Keratinocyte (primary cell): ENCODE data around the gene SMYD3. TPM values are rescaled to one million over a fixed set of nuclear protein-coding genes. Genes with fewer than 3 reads are reported as not detected.

Experiments used
- DNase-seq: peaks from one replicate; pipeline ENCODE4 v3.0.0-alpha.2; 2011; ENCODE audit warnings: low read depth, missing footprints, low spot score
- FAIRE-seq: peaks from 2 replicates; lab custom pipeline; 2011; peaks lifted over from hg19 to GRCh38; lab: Jason Lieb, UNC
- H2AFZ ChIP-seq: 2 replicates; pipeline ENCODE4 v1.6.0; 2012; ENCODE audit warnings: low read length, control low read depth, inconsistent platforms; ENCODE audit not compliant: control insufficient read depth
- H3K27ac ChIP-seq: 2 replicates; pipeline ENCODE4 v1.5.1; 2011; ENCODE audit warnings: low read length; ENCODE audit not compliant: control insufficient read depth, insufficient read depth
- H3K27me3 ChIP-seq: 3 replicates; pipeline ENCODE4 v1.6.0; 2011; ENCODE audit warnings: low read length; ENCODE audit not compliant: control insufficient read depth, insufficient read depth; ENCODE audit errors: extremely low read depth
- H3K36me3 ChIP-seq, 2 experiments: 2 replicates in 1 of 2; 3 replicates in 1 of 2; pipeline ENCODE4 v1.5.1; 2011; ENCODE audit warnings: low read length in 2 of 2, mild to moderate bottlenecking in 1 of 2; ENCODE audit not compliant: control insufficient read depth in 2 of 2, insufficient read depth in 2 of 2; ENCODE audit errors: extremely low read depth in 1 of 2
- H3K4me1 ChIP-seq: 3 replicates; pipeline ENCODE4 v1.5.1; 2011; ENCODE audit warnings: low read length; ENCODE audit not compliant: control insufficient read depth, insufficient read depth; ENCODE audit errors: extremely low read depth
- H3K4me2 ChIP-seq: 3 replicates; pipeline ENCODE4 v1.6.0; 2011; ENCODE audit warnings: low read depth, low read length; ENCODE audit not compliant: control insufficient read depth, insufficient read depth; ENCODE audit errors: extremely low read depth
- H3K4me3 ChIP-seq, 3 experiments: fragments of 200-600 bp in 1 of 3; sonication (generic) in 1 of 3; 2 replicates in 2 of 3; 3 replicates in 1 of 3; pipeline ENCODE4 v1.5.1; 2011 to 2016; ENCODE audit warnings: low read length in 3 of 3, mild to moderate bottlenecking in 3 of 3, control low read depth in 2 of 3, inconsistent platforms in 1 of 3, low read depth in 1 of 3, mixed read lengths in 1 of 3, mixed run types in 1 of 3, moderate library complexity in 1 of 3; ENCODE audit not compliant: control insufficient read depth in 2 of 3, insufficient read depth in 2 of 3; ENCODE audit errors: extremely low read depth in 1 of 3
- H3K79me2 ChIP-seq: 2 replicates; pipeline ENCODE4 v1.6.0; 2012; ENCODE audit warnings: low read length; ENCODE audit not compliant: control insufficient read depth, insufficient read depth
- H3K9ac ChIP-seq: 3 replicates; pipeline ENCODE4 v1.6.0; 2011; ENCODE audit warnings: low read length; ENCODE audit not compliant: control insufficient read depth, insufficient read depth; ENCODE audit errors: extremely low read depth
- H3K9me1 ChIP-seq: 3 replicates; pipeline ENCODE4 v1.6.0; 2011; ENCODE audit warnings: low read length; ENCODE audit not compliant: control insufficient read depth, insufficient read depth; ENCODE audit errors: extremely low read depth
- H3K9me3 ChIP-seq: 2 replicates; pipeline ENCODE4 v1.5.1; 2012; ENCODE audit warnings: low read depth, low read length; ENCODE audit not compliant: control insufficient read depth
- H4K20me1 ChIP-seq: 3 replicates; pipeline ENCODE4 v1.6.0; 2011; ENCODE audit warnings: low read length; ENCODE audit not compliant: control insufficient read depth, insufficient read depth; ENCODE audit errors: extremely low read depth
- CTCF ChIP-seq, 3 experiments: IDR thresholded peaks in 1 of 3; conservative IDR thresholded peaks in 1 of 3; optimal IDR thresholded peaks in 1 of 3; 2 replicates in 2 of 3; 3 replicates in 1 of 3; pipeline versions ENCODE3 to v1.5.1; 2011; ENCODE audit warnings: low read length in 3 of 3, mild to moderate bottlenecking in 3 of 3, moderate library complexity in 2 of 3, control low read depth in 1 of 3, inconsistent platforms in 1 of 3; ENCODE audit not compliant: insufficient read depth in 2 of 3; ENCODE audit errors: extremely low read depth in 1 of 3
- EZH2 ChIP-seq: IDR thresholded peaks from one replicate; pipeline ENCODE4 v1.6.1; 2012; ENCODE audit warnings: inconsistent platforms, mild to moderate bottlenecking, low read length, moderate library complexity
- dilution Hi-C: fragments of 300-500 bp; cut with MboI; formaldehyde crosslinking; loops from one replicate; pipeline ENCODE4 v1.7.0; 2020; ENCODE audit warnings: low sequenced_read_pairs; ENCODE audit not compliant: extremely low pct_ligation_motif_present
- polyA plus RNA-seq, 5 experiments: library from polyadenylated mRNA; depleted of rRNA in 3 of 5; stranded (reverse) in 3 of 5; stranded (forward) in 1 of 5; unstranded in 1 of 5; fragments of >200 nt; gene quantifications; 1 replicate in 1 of 5; 2 replicates in 3 of 5; 3 replicates in 1 of 5; pipeline versions ENCODE4 v1.2.1 to v1.2.3, GENCODE V29; 2011 to 2012; ENCODE audit warnings: missing spikeins in 2 of 5, low read depth in 1 of 5, low replicate concordance in 1 of 5

The SMYD3 gene
- polyA plus RNA-seq, 1 donor (not counting 4 experiments of a cell fraction or from before 2014, with no cell fraction given) = 31.0 TPM

GRCh38 chr1:246516126-246516525, 9.0 kb upstream of the SMYD3 start:
- Histone ChIP-seq H3K4me2 (no peak overlapping the region), H3K27me3 (no peaks in the 10 kb centered on the region), H3K4me3 (no peak overlapping the region), H3K36me3 (no peaks in the 10 kb centered on the region), H2AFZ (no peak overlapping the region), H4K20me1 (no peaks in the 10 kb centered on the region), H3K9me3 (peaks cover 20% of the 10 kb centered on the region), H3K9ac (no peak overlapping the region), H3K79me2 (no peaks in the 10 kb centered on the region), H3K4me1 (no peaks in the 10 kb centered on the region), H3K9me1 (no peaks in the 10 kb centered on the region), H3K27ac (no peak overlapping the region)
- dilution Hi-C loops = no loop called here
- DNase-seq (no peak), FAIRE-seq (no peak)
- TF ChIP-seq CTCF (optimal IDR thresholded peaks at IDR 0.05 in 1 of 3, IDR thresholded peaks at IDR 0.05 in 1 of 3, conservative IDR thresholded peaks at IDR 0.05 in 1 of 3; ENCODE audit: extremely low read depth in 1 of 3, insufficient read depth in 2 of 3, low read length in 3 of 3) (no peak), EZH2 (no peak)

GRCh38 chr1:246515390-246516005, 8.4 kb upstream of the SMYD3 start:
- Histone ChIP-seq H3K79me2 (no peaks in the 10 kb centered on the region), H3K4me3 (no peak overlapping the region), H3K27me3 (no peaks in the 10 kb centered on the region), H3K4me2 (no peak overlapping the region), H3K36me3 (no peaks in the 10 kb centered on the region), H4K20me1 (no peaks in the 10 kb centered on the region), H3K9me3 (peaks cover 20% of the 10 kb centered on the region), H3K9ac (no peak overlapping the region), H3K9me1 (no peaks in the 10 kb centered on the region), H3K27ac (no peak overlapping the region), H2AFZ (no peak overlapping the region), H3K4me1 (no peaks in the 10 kb centered on the region)
- DNase-seq = no peak
- dilution Hi-C loops = no loop called here
- no peak for TF ChIP-seq EZH2
- no peak for TF ChIP-seq CTCF (optimal IDR thresholded peaks at IDR 0.05 in 1 of 3, IDR thresholded peaks at IDR 0.05 in 1 of 3, conservative IDR thresholded peaks at IDR 0.05 in 1 of 3; ENCODE audit: extremely low read depth in 1 of 3, insufficient read depth in 2 of 3, low read length in 3 of 3)
- no peak for FAIRE-seq
